GM19372 (cell line): Measurements from ENCODE around the gene SLC16A2.

ENCODE experiments used
- ATAC-seq: cut with Tn5 transposase; IDR thresholded peaks from one replicate; pipeline ENCODE4 v1.9.1; 2021; ENCODE audit warnings: mild to moderate bottlenecking, low read depth, moderate library complexity; ENCODE audit not compliant: unreplicated experiment

The SLC16A2 gene

GRCh38 chrX:74421036-74421739, at the start of gene SLC16A2:
SLC16A2 (plus strand) TSS chrX:74421493; CDS start chrX:74421638, 145 bp downstream.
- no peak for ATAC-seq

- no peak for ATAC-seq
Measured at GRCh38 chrX:74372272-74372671, 49.0 kb upstream of the SLC16A2 start.

- no peak for ATAC-seq
Measured at GRCh38 chrX:74377282-74377681, 44.0 kb upstream of the SLC16A2 start.

- no peak for ATAC-seq
Measured at GRCh38 chrX:74382613-74383012, 38.7 kb upstream of the SLC16A2 start.

GRCh38 chrX:74383611-74384010, 37.7 kb upstream of the SLC16A2 start:
- ATAC-seq: no peak

GRCh38 chrX:74389016-74389722, 32.1 kb upstream of the SLC16A2 start:
- ATAC-seq: no peak

- no peak for ATAC-seq
Measured at GRCh38 chrX:74395556-74395955, 25.7 kb upstream of the SLC16A2 start.

GRCh38 chrX:74405973-74406489, 15.3 kb upstream of the SLC16A2 start:
- ATAC-seq: no peak

- no peak for ATAC-seq
Measured at GRCh38 chrX:74408304-74408703, 13.0 kb upstream of the SLC16A2 start.

GRCh38 chrX:74419864-74420195, 1.5 kb upstream of the SLC16A2 start:
- ATAC-seq: no peak

GRCh38 chrX:74420196-74421035, 877 bp upstream of the SLC16A2 start:
- ATAC-seq: no peak

GRCh38 chrX:74421740-74422352, 553 bp downstream of the SLC16A2 start:
- no peak for ATAC-seq

- ATAC-seq: no peak
Measured at GRCh38 chrX:74422576-74423288, 1.4 kb downstream of the SLC16A2 start.

- ATAC-seq: no peak
Measured at GRCh38 chrX:74423289-74423998, 2.2 kb downstream of the SLC16A2 start.

- ATAC-seq: no peak
Measured at GRCh38 chrX:74426071-74426470, 4.8 kb downstream of the SLC16A2 start.

GRCh38 chrX:74426615-74427014, 5.3 kb downstream of the SLC16A2 start:
- no peak for ATAC-seq

GRCh38 chrX:74431797-74432196, 10.5 kb downstream of the SLC16A2 start:
- ATAC-seq: no peak

GRCh38 chrX:74434336-74434735, 13.0 kb downstream of the SLC16A2 start:
- no peak for ATAC-seq

- ATAC-seq: no peak
Measured at GRCh38 chrX:74437530-74437929, 16.2 kb downstream of the SLC16A2 start.
